Stimulated activated CD8-positive, alpha-beta memory T cell treated with anti-CD3 and anti-CD28 coated beads, Interleukin-12 subunit alpha, Interleukin-12 subunit beta, amount 100 ng/mL, for 24 hours (primary cell): Measurements from ENCODE around the gene TACR1.
"Not testable (repeated sequence)": the region's sequence is repeated elsewhere in the genome, so short reads cannot be mapped to it uniquely, and the experiment has no call there.

Experiments
- DNase-seq: peaks from one replicate; pipeline ENCODE4 v3.0.0-alpha.2; 2020; ENCODE audit errors: extremely low read depth

TACR1 gene

GRCh38 chr2:75088791-75089190 is 110.5 kb downstream of the TACR1 start:
- no peak for DNase-seq

GRCh38 chr2:75087736-75088135 is 111.6 kb downstream of the TACR1 start:
- no peak for DNase-seq

- no peak for DNase-seq
Measured at GRCh38 chr2:75079575-75079974, 119.7 kb downstream of the TACR1 start.

DNA sequence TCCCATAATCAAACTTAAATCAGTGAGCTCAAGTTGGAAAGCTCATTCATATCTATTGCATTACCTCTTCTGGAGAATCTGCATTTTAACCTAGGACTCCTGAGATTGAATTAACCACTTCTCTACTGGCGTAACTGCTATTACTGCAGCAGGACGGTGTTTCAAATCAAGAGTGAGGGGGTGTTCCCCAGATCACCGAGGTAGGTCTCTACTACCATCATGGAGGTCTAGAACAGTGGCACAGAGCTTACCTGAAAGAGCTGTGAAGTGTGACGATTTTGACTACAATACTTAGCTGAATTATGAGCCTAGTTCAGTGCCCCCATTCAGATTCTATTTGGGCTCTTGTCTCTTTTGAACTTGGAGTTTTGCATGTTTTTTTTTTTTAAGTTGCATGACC is 121.4 kb downstream of the TACR1 start:
- DNase-seq, result no peak

GRCh38 chr2:75076088-75076487 is 123.2 kb downstream of the TACR1 start:
- no peak for DNase-seq

- DNase-seq, result no peak
Measured at GRCh38 chr2:75074708-75075107, 124.6 kb downstream of the TACR1 start.

GRCh38 chr2:75074228-75074627 is 125.1 kb downstream of the TACR1 start:
- DNase-seq, result no peak

DNA sequence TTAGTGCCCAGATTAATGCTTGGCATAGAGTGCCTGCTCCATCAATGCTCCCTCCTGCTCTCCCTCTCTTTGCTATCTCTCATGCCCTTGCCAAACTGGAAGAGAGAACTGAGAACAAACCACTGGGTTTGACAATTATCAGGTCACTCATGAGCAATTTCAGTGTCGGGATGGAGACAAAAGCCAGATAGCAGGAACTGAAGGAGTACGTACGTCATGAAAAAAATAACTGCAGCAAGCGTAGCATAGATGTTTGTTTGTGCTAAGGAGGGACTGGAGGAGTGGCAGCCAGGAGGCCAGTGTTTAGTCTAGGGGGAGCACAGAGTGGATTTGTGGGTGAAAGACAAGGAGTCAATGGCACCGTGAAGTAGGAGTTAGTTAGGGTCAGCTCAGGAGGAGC is 127.6 kb downstream of the TACR1 start:
- DNase-seq, result no peak

- DNase-seq, result no peak
Measured at GRCh38 chr2:75068546-75068945, 130.8 kb downstream of the TACR1 start.

DNA sequence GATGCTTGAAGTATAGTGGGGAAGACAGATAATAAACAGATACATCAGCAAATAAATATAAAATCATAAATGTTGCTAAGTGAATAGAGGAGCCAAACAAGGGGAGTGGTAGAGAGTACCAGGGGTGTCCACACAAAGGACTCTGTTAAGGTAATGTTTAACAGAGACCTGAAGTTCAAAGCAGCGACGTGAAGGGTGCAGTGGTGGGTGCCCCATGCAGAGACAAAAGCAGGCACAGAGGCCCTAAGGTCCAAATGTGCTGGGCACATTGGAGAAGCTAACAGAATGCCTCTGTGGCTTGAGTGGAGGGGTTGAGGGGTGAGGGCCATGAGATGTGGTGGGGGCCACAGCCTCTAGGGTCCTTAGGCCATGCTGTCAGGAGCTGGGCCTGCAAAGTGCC is 131.8 kb downstream of the TACR1 start:
- DNase-seq, result no peak

- DNase-seq, result no peak
Measured at GRCh38 chr2:75066121-75066902, 133.0 kb downstream of the TACR1 start.

GRCh38 chr2:75065402-75066008 is 133.8 kb downstream of the TACR1 start:
- DNase-seq, result no peak

DNA sequence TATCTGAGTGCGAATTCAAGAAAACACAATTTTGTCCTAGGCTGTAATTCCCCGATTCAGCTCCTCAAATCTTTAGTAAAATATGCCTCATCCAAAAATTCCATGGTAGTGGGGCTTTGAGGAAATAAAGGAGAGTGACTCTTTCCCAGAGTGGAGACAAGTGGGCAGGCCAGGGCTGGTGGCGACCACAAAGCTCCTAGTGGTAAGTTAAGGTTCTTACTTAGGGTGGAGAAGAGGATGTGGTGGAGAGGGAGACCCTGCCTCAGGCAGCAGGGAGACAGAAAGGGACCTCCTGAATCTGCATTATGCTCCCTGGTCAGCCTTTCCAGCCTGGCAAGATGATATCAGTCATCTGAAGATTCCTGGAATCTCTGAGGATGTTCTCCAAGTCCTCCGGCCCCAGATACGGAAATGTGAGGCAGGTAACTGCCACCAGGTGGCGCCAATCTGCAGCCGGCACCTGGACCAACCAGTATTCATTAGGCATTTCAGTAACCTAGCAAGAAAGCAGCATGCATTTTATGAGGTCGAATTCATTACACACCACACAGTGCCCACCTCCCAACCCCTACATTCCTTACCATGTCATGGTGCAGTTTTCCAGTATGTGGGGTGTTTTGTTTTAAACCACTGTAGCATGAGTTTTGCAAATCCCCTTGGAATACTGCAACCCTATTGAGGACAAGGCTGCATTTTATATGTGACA is 134.5 kb downstream of the TACR1 start:
- DNase-seq, result peak; percentile 16

GRCh38 chr2:75063906-75064305 is 135.4 kb downstream of the TACR1 start:
- DNase-seq, result no peak

DNA sequence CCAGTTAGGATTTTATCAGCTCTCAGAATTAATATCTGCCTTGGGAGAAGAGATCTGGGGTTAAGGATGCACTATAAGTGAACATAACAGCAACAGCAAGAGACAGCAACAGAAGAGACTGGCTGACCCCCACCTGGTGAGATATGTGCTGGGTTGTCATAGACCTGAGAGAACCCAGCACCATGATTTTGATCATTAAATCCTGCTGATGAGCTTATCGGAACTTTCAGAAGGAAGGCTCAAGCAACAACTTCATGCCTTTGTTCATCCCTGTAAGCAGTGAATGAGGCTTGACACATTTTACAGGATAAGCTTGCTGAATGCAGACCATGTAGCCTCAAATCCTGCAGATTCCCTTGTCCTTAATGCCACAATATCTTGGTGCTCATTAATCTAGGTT is 140.9 kb downstream of the TACR1 start:
- DNase-seq, result no peak

DNA sequence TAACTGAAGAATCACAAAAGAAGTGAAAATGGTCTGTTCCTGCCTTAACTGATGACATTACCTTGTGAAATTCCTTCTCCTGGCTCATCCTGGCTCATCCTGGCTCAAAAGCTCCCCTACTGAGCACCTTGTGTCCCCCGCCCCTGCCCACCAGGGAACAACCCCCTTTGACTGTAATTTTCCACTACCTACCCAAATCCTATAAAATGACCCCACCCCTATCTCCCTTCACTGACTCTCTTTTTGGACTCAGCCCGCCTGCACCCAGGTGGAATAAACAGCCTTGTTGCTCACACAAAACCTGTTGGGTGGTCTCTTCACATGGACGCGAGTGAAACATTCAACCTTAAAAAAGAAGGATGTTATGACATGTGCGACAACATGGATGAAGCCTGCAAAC is 142.2 kb downstream of the TACR1 start:
- DNase-seq, result not testable (repeated sequence)

GRCh38 chr2:75055820-75056675 is 143.3 kb downstream of the TACR1 start:
- no peak for DNase-seq

DNA sequence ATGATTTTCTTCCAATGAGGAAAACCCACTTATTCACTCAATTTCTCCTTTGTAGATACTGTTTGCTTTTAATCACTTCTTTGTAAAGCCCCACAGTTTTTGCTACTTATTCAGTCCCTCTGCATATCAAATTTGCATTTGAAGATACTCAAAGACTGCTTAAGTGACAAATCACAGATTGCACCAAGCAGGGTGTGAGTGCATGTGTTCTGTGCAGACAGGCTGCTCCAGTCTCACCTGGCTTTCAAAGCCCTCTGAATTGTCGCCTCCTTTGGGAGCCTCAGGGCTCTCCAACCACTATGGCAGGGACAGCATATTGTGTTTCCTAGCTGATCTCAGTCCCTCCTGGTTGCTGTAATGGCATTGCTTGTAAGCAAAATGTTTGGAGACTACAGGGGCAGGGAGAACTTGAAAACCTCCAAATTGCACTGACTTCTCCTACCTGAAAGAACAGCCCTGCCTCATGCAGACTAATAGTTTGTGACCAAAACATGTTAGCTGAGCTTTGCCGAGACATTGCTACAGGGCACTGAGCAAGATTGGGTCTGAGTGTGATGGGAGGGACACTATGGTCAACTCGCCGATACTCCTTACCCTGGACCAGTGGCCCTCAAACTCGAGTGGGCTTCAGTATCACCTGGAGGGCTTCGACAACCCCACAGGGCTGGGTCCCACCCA is 144.0 kb downstream of the TACR1 start:
- DNase-seq, result no peak

DNA sequence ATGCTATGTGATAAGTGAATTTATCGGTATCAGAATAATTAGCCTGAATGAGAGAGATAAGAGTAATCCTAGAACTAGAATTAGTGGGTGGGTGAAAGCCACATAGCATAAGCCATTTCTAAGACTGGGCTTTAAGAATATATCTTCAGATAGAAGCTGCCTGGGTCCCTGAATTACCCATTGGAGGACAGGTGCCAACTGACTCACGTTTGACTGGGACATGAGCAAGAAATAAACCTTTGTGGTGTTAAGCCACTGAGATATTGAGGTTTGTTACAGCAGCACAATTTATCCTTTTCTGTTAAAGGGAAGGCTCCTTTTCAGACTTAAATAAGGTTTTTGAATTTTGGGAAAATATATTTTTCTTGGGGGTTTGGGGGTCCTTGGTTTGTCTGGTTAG is 145.0 kb downstream of the TACR1 start:
- DNase-seq, result no peak

DNA sequence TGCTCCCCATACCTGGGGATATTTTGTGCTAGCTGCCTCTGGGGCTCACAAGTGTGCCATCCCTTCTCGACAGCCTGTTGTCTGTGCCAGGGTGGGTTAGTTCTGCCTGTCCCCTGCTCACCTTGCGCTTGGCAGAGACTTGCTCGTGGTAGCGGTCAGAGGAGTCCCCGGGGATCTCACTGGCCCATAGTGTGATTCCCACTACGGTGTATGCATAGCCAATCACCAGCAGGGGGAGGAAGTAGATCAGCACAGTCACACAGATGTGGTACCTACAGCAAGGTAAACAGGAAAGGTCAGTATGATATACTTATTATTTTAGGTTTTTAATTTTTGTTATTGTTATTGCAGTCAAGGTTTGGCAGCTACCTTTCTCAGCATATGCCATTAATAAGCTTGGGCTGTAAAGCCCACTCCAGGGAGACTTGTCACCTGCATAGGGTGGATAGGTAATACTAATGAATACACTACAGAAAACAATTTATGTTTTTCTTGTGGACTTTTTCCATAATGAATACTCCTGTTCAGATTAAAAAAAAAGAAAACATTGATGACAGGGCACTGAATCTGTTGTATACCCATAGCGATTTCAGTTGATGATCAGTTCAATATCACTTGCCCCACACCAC is 145.7 kb downstream of the TACR1 start:
- no peak for DNase-seq
